ENCODE results near the gene TMEM150C.

DNA sequence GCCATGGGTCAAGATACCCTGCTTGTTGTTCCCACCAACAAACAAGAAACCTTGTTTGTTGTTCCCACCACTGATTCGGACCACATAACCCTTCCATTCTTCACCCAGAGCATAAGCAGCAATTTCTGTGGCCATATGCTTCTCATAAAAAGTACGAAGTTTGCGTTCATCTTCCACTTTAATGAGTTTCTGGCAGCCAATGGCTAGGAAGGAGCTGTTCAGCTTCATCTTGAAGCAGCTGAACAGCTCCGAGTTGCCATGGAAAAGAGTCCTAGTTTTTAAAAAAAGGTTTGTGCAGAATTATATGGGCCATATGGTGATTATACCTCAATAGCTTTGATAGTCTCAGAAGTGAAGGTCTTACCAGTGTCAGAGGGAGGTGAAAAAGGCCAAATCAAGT is 66.1 kb downstream of the TMEM150C start:
- TF ChIP-seq SMC3 (conservative IDR thresholded peaks at IDR 0.05; ENCODE audit: poor library complexity), result no peak
- TF ChIP-seq, protein P1, sequence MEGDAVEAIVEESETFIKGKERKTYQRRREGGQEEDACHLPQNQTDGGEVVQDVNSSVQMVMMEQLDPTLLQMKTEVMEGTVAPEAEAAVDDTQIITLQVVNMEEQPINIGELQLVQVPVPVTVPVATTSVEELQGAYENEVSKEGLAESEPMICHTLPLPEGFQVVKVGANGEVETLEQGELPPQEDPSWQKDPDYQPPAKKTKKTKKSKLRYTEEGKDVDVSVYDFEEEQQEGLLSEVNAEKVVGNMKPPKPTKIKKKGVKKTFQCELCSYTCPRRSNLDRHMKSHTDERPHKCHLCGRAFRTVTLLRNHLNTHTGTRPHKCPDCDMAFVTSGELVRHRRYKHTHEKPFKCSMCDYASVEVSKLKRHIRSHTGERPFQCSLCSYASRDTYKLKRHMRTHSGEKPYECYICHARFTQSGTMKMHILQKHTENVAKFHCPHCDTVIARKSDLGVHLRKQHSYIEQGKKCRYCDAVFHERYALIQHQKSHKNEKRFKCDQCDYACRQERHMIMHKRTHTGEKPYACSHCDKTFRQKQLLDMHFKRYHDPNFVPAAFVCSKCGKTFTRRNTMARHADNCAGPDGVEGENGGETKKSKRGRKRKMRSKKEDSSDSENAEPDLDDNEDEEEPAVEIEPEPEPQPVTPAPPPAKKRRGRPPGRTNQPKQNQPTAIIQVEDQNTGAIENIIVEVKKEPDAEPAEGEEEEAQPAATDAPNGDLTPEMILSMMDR (IDR thresholded peaks at IDR 0.05; ENCODE audit: poor library complexity, severe bottlenecking), result no peak
- no peak for TF ChIP-seq EZH2 (IDR thresholded peaks at IDR 0.05; ENCODE audit: borderline replicate concordance, insufficient read depth, low read length, poor library complexity, severe bottlenecking)
- no peak for TF ChIP-seq POLR2AphosphoS5 (IDR thresholded peaks at IDR 0.05)
- no peak for TF ChIP-seq EP300 (conservative IDR thresholded peaks at IDR 0.05; ENCODE audit: poor library complexity, severe bottlenecking)

All from neural cell (in vitro differentiated cells).